ENCODE results near the gene C10orf90.

C10orf90 gene

GRCh38 chr10:126438407-126438783, 232.1 kb downstream of the C10orf90 start:
- no peak overlapping the region for H3K27ac Mint-ChIP-seq
- peaks cover 14% of the 10 kb centered on the region for H3K9me3 Mint-ChIP-seq
- H3K4me1 Mint-ChIP-seq: no peaks in the 10 kb centered on the region
- no peak overlapping the region for H3K4me3 Mint-ChIP-seq
- H3K27me3 Mint-ChIP-seq (ENCODE audit: low read depth): peaks cover 9% of the 10 kb centered on the region
- H3K36me3 Mint-ChIP-seq (ENCODE audit: low read depth): no peaks in the 10 kb centered on the region
- no peak for TF ChIP-seq CTCF (IDR thresholded peaks at IDR 0.05; ENCODE audit: unreplicated experiment in 3 of 3)

GRCh38 chr10:126437635-126438406, 232.7 kb downstream of the C10orf90 start:
- H3K36me3 Mint-ChIP-seq (ENCODE audit: low read depth): no peaks in the 10 kb centered on the region
- peaks cover 10% of the 10 kb centered on the region for H3K27me3 Mint-ChIP-seq (ENCODE audit: low read depth)
- no peak overlapping the region for H3K4me3 Mint-ChIP-seq
- TF ChIP-seq CTCF (IDR thresholded peaks at IDR 0.05; ENCODE audit: unreplicated experiment in 3 of 3): no peak
- no peaks in the 10 kb centered on the region for H3K4me1 Mint-ChIP-seq
- H3K9me3 Mint-ChIP-seq: peaks cover 9% of the 10 kb centered on the region
- no peak overlapping the region for H3K27ac Mint-ChIP-seq

GRCh38 chr10:126434235-126434634, 236.3 kb downstream of the C10orf90 start:
- Mint-ChIP-seq H3K27me3 (ENCODE audit: low read depth) (peaks cover 12% of the 10 kb centered on the region), H3K9me3 (no peaks in the 10 kb centered on the region), H3K27ac (no peak overlapping the region), H3K36me3 (ENCODE audit: low read depth) (no peaks in the 10 kb centered on the region), H3K4me3 (no peak overlapping the region), H3K4me1 (no peaks in the 10 kb centered on the region)
- TF ChIP-seq CTCF (IDR thresholded peaks at IDR 0.05; ENCODE audit: unreplicated experiment in 3 of 3): no peak

GRCh38 chr10:126433351-126433750, 237.1 kb downstream of the C10orf90 start:
- no peak overlapping the region for H3K27ac Mint-ChIP-seq
- H3K4me1 Mint-ChIP-seq: no peaks in the 10 kb centered on the region
- TF ChIP-seq CTCF (IDR thresholded peaks at IDR 0.05; ENCODE audit: unreplicated experiment in 3 of 3): no peak
- peaks cover 15% of the 10 kb centered on the region for H3K27me3 Mint-ChIP-seq (ENCODE audit: low read depth)
- no peaks in the 10 kb centered on the region for H3K36me3 Mint-ChIP-seq (ENCODE audit: low read depth)
- no peak overlapping the region for H3K4me3 Mint-ChIP-seq
- no peaks in the 10 kb centered on the region for H3K9me3 Mint-ChIP-seq

- TF ChIP-seq CTCF (IDR thresholded peaks at IDR 0.05; ENCODE audit: unreplicated experiment in 3 of 3): no peak
- no peaks in the 10 kb centered on the region for H3K36me3 Mint-ChIP-seq (ENCODE audit: low read depth)
- no peak overlapping the region for H3K4me3 Mint-ChIP-seq
- H3K27me3 Mint-ChIP-seq (ENCODE audit: low read depth): peaks cover 15% of the 10 kb centered on the region
- peaks cover 3% of the 10 kb centered on the region for H3K9me3 Mint-ChIP-seq
- no peaks in the 10 kb centered on the region for H3K4me1 Mint-ChIP-seq
- no peak overlapping the region for H3K27ac Mint-ChIP-seq
These were observed 238.0 kb downstream of the C10orf90 start for GRCh38 chr10:126432507-126432906.

- peaks cover 12% of the 10 kb centered on the region for H3K27me3 Mint-ChIP-seq (ENCODE audit: low read depth)
- H3K4me1 Mint-ChIP-seq: no peaks in the 10 kb centered on the region
These were observed 238.7 kb downstream of the C10orf90 start for GRCh38 chr10:126431816-126432215.

More at GRCh38 chr10:126431816-126432215, 238.7 kb downstream of the C10orf90 start:
- H3K27ac Mint-ChIP-seq: no peak overlapping the region
- no peak overlapping the region for H3K4me3 Mint-ChIP-seq
- no peaks in the 10 kb centered on the region for H3K36me3 Mint-ChIP-seq (ENCODE audit: low read depth)
- TF ChIP-seq CTCF (IDR thresholded peaks at IDR 0.05; ENCODE audit: unreplicated experiment in 3 of 3): no peak
- H3K9me3 Mint-ChIP-seq: peaks cover 3% of the 10 kb centered on the region

Data from nephron (organoid).